Measurements from ENCODE around the gene GMFB.

- TF ChIP-seq ZFP3 (CRISPR knock-in tag; IDR thresholded peaks at IDR 0.05) (no peak), CREB5 (CRISPR knock-in tag; IDR thresholded peaks at IDR 0.05; ENCODE audit: low read depth) (no peak)
Measured at GRCh38 chr14:54444681-54445080, 44.1 kb downstream of the GMFB start.

All from SK-N-SH treated with all-trans-retinoic acid at 6 μM for 48 hours (cell line).